GM19452 (cell line): ENCODE data around the gene TSPAN4.

Experiments
- ATAC-seq: cut with Tn5 transposase; IDR thresholded peaks from one replicate; pipeline ENCODE4 v1.9.1; 2021; ENCODE audit not compliant: unreplicated experiment

The TSPAN4 gene

GRCh38 chr11:883527-883926 lies 40.9 kb downstream of the TSPAN4 start:
- ATAC-seq: no peak

- ATAC-seq: no peak
Observed at GRCh38 chr11:884578-885070, 42.0 kb downstream of the TSPAN4 start.

GRCh38 chr11:886568-886967 lies 43.9 kb downstream of the TSPAN4 start:
- no peak for ATAC-seq

GRCh38 chr11:887589-887988 lies 44.9 kb downstream of the TSPAN4 start:
- ATAC-seq: no peak

GRCh38 chr11:888310-889212 lies 45.9 kb downstream of the TSPAN4 start:
- no peak for ATAC-seq

GRCh38 chr11:889257-889656 lies 46.6 kb downstream of the TSPAN4 start:
- ATAC-seq: no peak

GRCh38 chr11:889687-890475 lies 47.2 kb downstream of the TSPAN4 start:
- ATAC-seq: no peak

GRCh38 chr11:890794-891540 lies 48.3 kb downstream of the TSPAN4 start:
- no peak for ATAC-seq

- no peak for ATAC-seq
Observed at GRCh38 chr11:893008-893654, 50.5 kb downstream of the TSPAN4 start.

GRCh38 chr11:894575-895201 lies 52.0 kb downstream of the TSPAN4 start:
- no peak for ATAC-seq

- no peak for ATAC-seq
Observed at GRCh38 chr11:895331-896110, 52.9 kb downstream of the TSPAN4 start.

- no peak for ATAC-seq
Observed at GRCh38 chr11:897253-898142, 54.8 kb downstream of the TSPAN4 start.

- ATAC-seq: no peak
Observed at GRCh38 chr11:898143-898511, 55.5 kb downstream of the TSPAN4 start.

GRCh38 chr11:898540-899190 lies 56.0 kb downstream of the TSPAN4 start:
- ATAC-seq: no peak

- no peak for ATAC-seq
Observed at GRCh38 chr11:899724-900123, 57.1 kb downstream of the TSPAN4 start.

- ATAC-seq: no peak
Observed at GRCh38 chr11:900545-900944, 57.9 kb downstream of the TSPAN4 start.

GRCh38 chr11:901452-902061 lies 58.9 kb downstream of the TSPAN4 start:
- no peak for ATAC-seq

GRCh38 chr11:904380-904779 lies 61.7 kb downstream of the TSPAN4 start:
- ATAC-seq: no peak
